ENCODE measurements around the gene EIF4EBP2.
A peak's percentile ranks its signal among the peaks of the same experiment; 100 is the strongest.

Gene EIF4EBP2

DNA sequence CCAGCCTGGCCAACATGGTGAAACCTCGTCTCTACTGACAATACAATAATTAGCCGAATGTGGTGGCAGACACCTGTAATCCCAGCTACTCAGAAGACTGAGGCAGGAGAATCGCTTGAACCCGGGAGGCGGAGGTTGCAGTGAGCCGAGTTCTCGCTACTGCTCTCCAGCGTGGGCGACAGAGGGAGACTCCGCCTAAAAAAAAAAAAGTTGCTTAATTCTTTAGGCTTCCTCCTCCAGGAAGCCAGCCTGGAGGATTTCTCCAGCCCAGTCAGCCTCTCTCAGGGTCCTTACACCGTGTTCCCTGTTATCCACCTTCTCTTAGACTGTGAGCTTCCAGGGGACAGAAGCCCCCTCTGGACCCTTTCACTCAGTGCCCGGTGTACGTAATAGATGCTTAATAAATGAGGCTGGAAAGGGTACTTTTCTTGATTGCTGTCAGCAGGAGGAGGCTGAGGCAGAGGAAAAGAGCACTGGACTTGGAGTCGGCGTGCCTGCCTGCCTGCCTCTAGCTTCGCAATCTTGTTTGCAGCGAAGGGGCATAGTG is 53.9 kb downstream of the EIF4EBP2 start:
- Histone ChIP-seq H3K4me1 (ENCODE audit: insufficient read depth, poor library complexity, severe bottlenecking) (no peaks in the 10 kb centered on the region), H3K36me3 (ENCODE audit: low read depth) (no peaks in the 10 kb centered on the region), H3K27me3 (ENCODE audit: insufficient read depth, poor library complexity, severe bottlenecking) (peaks cover 10% of the 10 kb centered on the region), H3K27ac (ENCODE audit: poor library complexity, severe bottlenecking) (no peak overlapping the region), H3K4me3 (ENCODE audit: severe bottlenecking) (no peak overlapping the region), H3K9me3 (ENCODE audit: severe bottlenecking) (no peaks in the 10 kb centered on the region)
- DNase-seq (ENCODE audit: low spot score) (no peak), ATAC-seq (ENCODE audit: low read depth) (no peak)
- TF ChIP-seq, protein P1, sequence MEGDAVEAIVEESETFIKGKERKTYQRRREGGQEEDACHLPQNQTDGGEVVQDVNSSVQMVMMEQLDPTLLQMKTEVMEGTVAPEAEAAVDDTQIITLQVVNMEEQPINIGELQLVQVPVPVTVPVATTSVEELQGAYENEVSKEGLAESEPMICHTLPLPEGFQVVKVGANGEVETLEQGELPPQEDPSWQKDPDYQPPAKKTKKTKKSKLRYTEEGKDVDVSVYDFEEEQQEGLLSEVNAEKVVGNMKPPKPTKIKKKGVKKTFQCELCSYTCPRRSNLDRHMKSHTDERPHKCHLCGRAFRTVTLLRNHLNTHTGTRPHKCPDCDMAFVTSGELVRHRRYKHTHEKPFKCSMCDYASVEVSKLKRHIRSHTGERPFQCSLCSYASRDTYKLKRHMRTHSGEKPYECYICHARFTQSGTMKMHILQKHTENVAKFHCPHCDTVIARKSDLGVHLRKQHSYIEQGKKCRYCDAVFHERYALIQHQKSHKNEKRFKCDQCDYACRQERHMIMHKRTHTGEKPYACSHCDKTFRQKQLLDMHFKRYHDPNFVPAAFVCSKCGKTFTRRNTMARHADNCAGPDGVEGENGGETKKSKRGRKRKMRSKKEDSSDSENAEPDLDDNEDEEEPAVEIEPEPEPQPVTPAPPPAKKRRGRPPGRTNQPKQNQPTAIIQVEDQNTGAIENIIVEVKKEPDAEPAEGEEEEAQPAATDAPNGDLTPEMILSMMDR (IDR thresholded peaks at IDR 0.05; ENCODE audit: poor library complexity, severe bottlenecking): no peak

GRCh38 chr10:70458329-70459060 is 54.5 kb downstream of the EIF4EBP2 start:
- ATAC-seq (ENCODE audit: low read depth) (peak; percentile 82), DNase-seq (ENCODE audit: low spot score) (no peak)
- H3K27ac ChIP-seq (ENCODE audit: poor library complexity, severe bottlenecking): no peak overlapping the region
- no peaks in the 10 kb centered on the region for H3K4me1 ChIP-seq (ENCODE audit: insufficient read depth, poor library complexity, severe bottlenecking)
- no peaks in the 10 kb centered on the region for H3K36me3 ChIP-seq (ENCODE audit: low read depth)
- no peak overlapping the region for H3K4me3 ChIP-seq (ENCODE audit: severe bottlenecking)
- H3K27me3 ChIP-seq (ENCODE audit: insufficient read depth, poor library complexity, severe bottlenecking): peaks cover 10% of the 10 kb centered on the region
- H3K9me3 ChIP-seq (ENCODE audit: severe bottlenecking): no peaks in the 10 kb centered on the region
- TF ChIP-seq, protein P1 (IDR thresholded peaks at IDR 0.05; ENCODE audit: poor library complexity, severe bottlenecking): no peak

- H3K27ac ChIP-seq (ENCODE audit: poor library complexity, severe bottlenecking): no peak overlapping the region
- no peaks in the 10 kb centered on the region for H3K9me3 ChIP-seq (ENCODE audit: severe bottlenecking)
- H3K27me3 ChIP-seq (ENCODE audit: insufficient read depth, poor library complexity, severe bottlenecking): peaks cover 10% of the 10 kb centered on the region
- H3K4me3 ChIP-seq (ENCODE audit: severe bottlenecking): no peak overlapping the region
- DNase-seq (ENCODE audit: low spot score): no peak
- no peaks in the 10 kb centered on the region for H3K4me1 ChIP-seq (ENCODE audit: insufficient read depth, poor library complexity, severe bottlenecking)
- H3K36me3 ChIP-seq (ENCODE audit: low read depth): no peaks in the 10 kb centered on the region
- ATAC-seq (ENCODE audit: low read depth): no peak
- TF ChIP-seq, protein P1 (IDR thresholded peaks at IDR 0.05; ENCODE audit: poor library complexity, severe bottlenecking): no peak
Observed at GRCh38 chr10:70459061-70459773, 55.3 kb downstream of the EIF4EBP2 start.

GRCh38 chr10:70459774-70460490 is 56.0 kb downstream of the EIF4EBP2 start:
- DNase-seq (ENCODE audit: low spot score) (no peak), ATAC-seq (ENCODE audit: low read depth) (no peak)

More at GRCh38 chr10:70459774-70460490, 56.0 kb downstream of the EIF4EBP2 start:
- Histone ChIP-seq H3K9me3 (ENCODE audit: severe bottlenecking) (no peaks in the 10 kb centered on the region), H3K27ac (ENCODE audit: poor library complexity, severe bottlenecking) (no peak overlapping the region), H3K27me3 (ENCODE audit: insufficient read depth, poor library complexity, severe bottlenecking) (peaks cover 10% of the 10 kb centered on the region), H3K36me3 (ENCODE audit: low read depth) (no peaks in the 10 kb centered on the region), H3K4me3 (ENCODE audit: severe bottlenecking) (no peak overlapping the region), H3K4me1 (ENCODE audit: insufficient read depth, poor library complexity, severe bottlenecking) (no peaks in the 10 kb centered on the region)
- TF ChIP-seq, protein P1 (IDR thresholded peaks at IDR 0.05; ENCODE audit: poor library complexity, severe bottlenecking): no peak

All from RWPE2 (cell line).